Neural progenitor cell (in vitro differentiated cells): Measurements from ENCODE around the gene KAT7. TPM values are rescaled to one million over a fixed set of nuclear protein-coding genes. Genes with fewer than 3 reads are reported as not detected.

Experiments
- DNase-seq: peaks from one replicate; pipeline ENCODE4 v3.0.0-alpha.2; 2016; ENCODE audit warnings: low spot score
- H2AFZ ChIP-seq: fragments of 200-600 bp; sonication (generic); replicated peaks from 2 replicates; pipeline ENCODE4 v1.6.1; 2016; ENCODE audit warnings: antibody characterized with exemption
- H3F3A ChIP-seq: fragments of 200-600 bp; sonication (generic); 2 replicates; pipeline ENCODE4 v1.6.1; 2016; ENCODE audit warnings: antibody characterized with exemption, low read depth
- H3K27ac ChIP-seq: fragments of 200-600 bp; sonication (generic); 2 replicates; pipeline ENCODE4 v1.5.1; 2016; ENCODE audit warnings: mild to moderate bottlenecking
- H3K27me3 ChIP-seq: fragments of 200-600 bp; sonication (generic); 2 replicates; pipeline ENCODE4 v1.6.1; 2016; ENCODE audit warnings: mild to moderate bottlenecking, moderate library complexity
- H3K36me3 ChIP-seq: fragments of 200-600 bp; sonication (generic); 2 replicates; pipeline ENCODE4 v1.5.1; 2016
- H3K4me1 ChIP-seq: fragments of 200-600 bp; sonication (generic); 2 replicates; pipeline ENCODE4 v1.6.1; 2016; ENCODE audit warnings: mixed run types
- H3K4me2 ChIP-seq: fragments of 200-600 bp; sonication (generic); 2 replicates; pipeline ENCODE4 v1.6.1; 2016
- H3K4me3 ChIP-seq: fragments of 200-600 bp; sonication (generic); 2 replicates; pipeline ENCODE4 v1.5.1; 2016
- H3K79me2 ChIP-seq: fragments of 200-600 bp; sonication (generic); 2 replicates; pipeline ENCODE4 v1.6.1; 2016; ENCODE audit warnings: low read depth
- H3K9ac ChIP-seq: fragments of 200-600 bp; sonication (generic); 2 replicates; pipeline ENCODE4 v1.6.1; 2016
- H3K9me3 ChIP-seq: fragments of 200-600 bp; sonication (generic); 2 replicates; pipeline ENCODE4 v1.5.1; 2016; ENCODE audit warnings: low read depth
- H4K20me1 ChIP-seq: fragments of 200-600 bp; sonication (generic); 2 replicates; pipeline ENCODE4 v1.6.1; 2016; ENCODE audit warnings: low read depth
- H3K27ac Mint-ChIP-seq: 3 replicates; pipeline ENCODE4 v1.8.0; 2021; ENCODE audit warnings: mixed read lengths
- H3K27me3 Mint-ChIP-seq: 2 replicates; pipeline ENCODE4 v1.8.0; 2022; ENCODE audit warnings: low read depth, mild to moderate bottlenecking, inconsistent platforms, moderate library complexity, mixed read lengths; ENCODE audit not compliant: insufficient read depth
- H3K36me3 Mint-ChIP-seq: 3 replicates; pipeline ENCODE4 v1.8.0; 2021; ENCODE audit warnings: mixed read lengths
- H3K4me1 Mint-ChIP-seq: 3 replicates; pipeline ENCODE4 v1.8.0; 2021; ENCODE audit warnings: mixed read lengths
- H3K4me3 Mint-ChIP-seq: 3 replicates; pipeline ENCODE4 v1.8.0; 2021; ENCODE audit warnings: mild to moderate bottlenecking, moderate library complexity, mixed read lengths
- H3K9me3 Mint-ChIP-seq: 3 replicates; pipeline ENCODE4 v1.8.0; 2020; ENCODE audit warnings: mixed read lengths
- CTCF ChIP-seq: fragments of 200-600 bp; sonication (generic); IDR thresholded peaks from 2 replicates; pipeline ENCODE4 v1.5.1; 2017; ENCODE audit warnings: antibody characterized with exemption, mild to moderate bottlenecking
- EZH2 ChIP-seq: fragments of 200-600 bp; sonication (generic); IDR thresholded peaks from 2 replicates; pipeline ENCODE4 v1.6.1; 2017; ENCODE audit warnings: antibody characterized with exemption, mild to moderate bottlenecking, moderate library complexity
- EZH2phosphoT487 ChIP-seq: fragments of 200-600 bp; sonication (generic); IDR thresholded peaks from 2 replicates; pipeline ENCODE4 v1.6.1; 2017; ENCODE audit warnings: antibody characterized with exemption
- total RNA-seq: library from RNA; depleted of rRNA; stranded (reverse); fragments of >200 nt; gene quantifications from 2 replicates; pipeline ENCODE4 v1.2.3, GENCODE V29; 2015; ENCODE audit warnings: low replicate concordance

Gene KAT7
- total RNA-seq, 1 donor from 2014 or later = 139 TPM

GRCh38 chr17:49746791-49747490 is 41.5 kb upstream of the KAT7 start:
- Mint-ChIP-seq H3K36me3 (peaks cover 4% of the 10 kb centered on the region), H3K4me1 (no peaks in the 10 kb centered on the region), H3K27ac (no peak overlapping the region), H3K27me3 (no peaks in the 10 kb centered on the region), H3K9me3 (no peaks in the 10 kb centered on the region), H3K4me3 (no peak overlapping the region)
- DNase-seq = no peak
- peaks cover 53% of the 10 kb centered on the region for H3K79me2 ChIP-seq
- no peak overlapping the region for H3K27ac ChIP-seq
- no peak overlapping the region for H3K4me3 ChIP-seq
- H3K4me1 ChIP-seq = no peaks in the 10 kb centered on the region
- H4K20me1 ChIP-seq = peaks cover 60% of the 10 kb centered on the region
- H3K27me3 ChIP-seq = no peaks in the 10 kb centered on the region
- no peaks in the 10 kb centered on the region for H3K9me3 ChIP-seq
- no peaks in the 10 kb centered on the region for H3K36me3 ChIP-seq
- H3K4me2 ChIP-seq = no peak overlapping the region
- H3K9ac ChIP-seq = no peak overlapping the region
- H3F3A ChIP-seq = no peaks in the 10 kb centered on the region
- TF ChIP-seq CTCF (no peak), EZH2 (no peak), EZH2phosphoT487 (no peak)
- no peak overlapping the region for H2AFZ ChIP-seq

GRCh38 chr17:49747632-49748031 is 40.8 kb upstream of the KAT7 start:
- H4K20me1 ChIP-seq = peaks cover 53% of the 10 kb centered on the region
- no peak overlapping the region for H3K4me3 Mint-ChIP-seq
- H3K4me2 ChIP-seq = no peak overlapping the region
- H2AFZ ChIP-seq = no peak overlapping the region
- TF ChIP-seq EZH2phosphoT487 (no peak), EZH2 (no peak), CTCF (no peak)
- H3K4me3 ChIP-seq = no peak overlapping the region
- no peaks in the 10 kb centered on the region for H3K4me1 ChIP-seq
- H3K36me3 Mint-ChIP-seq = peaks cover 4% of the 10 kb centered on the region
- H3K9me3 Mint-ChIP-seq = no peaks in the 10 kb centered on the region
- no peaks in the 10 kb centered on the region for H3F3A ChIP-seq
- no peak overlapping the region for H3K9ac ChIP-seq
- no peaks in the 10 kb centered on the region for H3K9me3 ChIP-seq
- H3K27me3 Mint-ChIP-seq = no peaks in the 10 kb centered on the region
- no peaks in the 10 kb centered on the region for H3K36me3 ChIP-seq
- H3K27ac ChIP-seq = no peak overlapping the region
- peaks cover 60% of the 10 kb centered on the region for H3K79me2 ChIP-seq
- no peaks in the 10 kb centered on the region for H3K4me1 Mint-ChIP-seq
- no peak overlapping the region for H3K27ac Mint-ChIP-seq
- no peak for DNase-seq
- no peaks in the 10 kb centered on the region for H3K27me3 ChIP-seq

- Histone ChIP-seq H3K9ac (no peak overlapping the region), H3K4me3 (no peak overlapping the region), H3K27me3 (no peaks in the 10 kb centered on the region), H3K36me3 (no peaks in the 10 kb centered on the region), H3F3A (no peaks in the 10 kb centered on the region), H3K9me3 (no peaks in the 10 kb centered on the region), H3K27ac (no peak overlapping the region), H3K79me2 (peaks cover 60% of the 10 kb centered on the region), H2AFZ (no peak overlapping the region), H4K20me1 (peaks cover 52% of the 10 kb centered on the region), H3K4me1 (no peaks in the 10 kb centered on the region), H3K4me2 (no peak overlapping the region)
- no peak for DNase-seq
- H3K36me3 Mint-ChIP-seq = peaks cover 4% of the 10 kb centered on the region
- no peak overlapping the region for H3K27ac Mint-ChIP-seq
- no peaks in the 10 kb centered on the region for H3K27me3 Mint-ChIP-seq
- H3K4me3 Mint-ChIP-seq = no peak overlapping the region
- H3K9me3 Mint-ChIP-seq = no peaks in the 10 kb centered on the region
- no peak for TF ChIP-seq EZH2phosphoT487
- TF ChIP-seq EZH2 = no peak
- no peak for TF ChIP-seq CTCF
- H3K4me1 Mint-ChIP-seq = no peaks in the 10 kb centered on the region
Observed at GRCh38 chr17:49748223-49748622, 40.3 kb upstream of the KAT7 start.
